Gastroesophageal sphincter (tissue), 4 donors: Measurements from ENCODE around the gene CTSZ. TPM values are rescaled to one million over a fixed set of nuclear protein-coding genes. Genes with fewer than 3 reads are reported as not detected.
"Not testable (repeated sequence)": the region's sequence is repeated elsewhere in the genome, so short reads cannot be mapped to it uniquely, and the experiment has no call there.

ENCODE experiments used
- ATAC-seq: fragments of 150-250 bp; one replicate; pipeline ENCODE4 v1.9.1; 2016; ENCODE audit warnings: mild to moderate bottlenecking, moderate library complexity
- H3K27ac ChIP-seq, 4 donors: fragments of 200-600 bp; sonication (generic) in 3 of 4; 1 replicate in 3 of 4; 2 replicates in 1 of 4; pipeline ENCODE4 v1.5.1; 2016 to 2019
- H3K27me3 ChIP-seq: fragments of 200-600 bp; sonication (generic); one replicate; pipeline ENCODE4 v1.5.1; 2019
- H3K36me3 ChIP-seq, 2 donors: fragments of 200-600 bp; sonication (generic); one replicate each; pipeline ENCODE4 v1.5.1; 2019; ENCODE audit warnings: control low read depth in 1 of 2
- H3K4me1 ChIP-seq, 3 donors: fragments of 200-600 bp; sonication (generic); 1 replicate in 2 of 3; 2 replicates in 1 of 3; pipeline ENCODE4 v1.5.1; 2016 to 2019; ENCODE audit warnings: control low read depth in 2 of 3
- H3K4me3 ChIP-seq, 2 donors: fragments of 200-600 bp; sonication (generic); one replicate each; pipeline ENCODE4 v1.5.1; 2019; ENCODE audit warnings: mild to moderate bottlenecking in 1 of 2, moderate library complexity in 1 of 2
- H3K9me3 ChIP-seq, 3 donors: fragments of 200-600 bp; sonication (generic); one replicate each; pipeline ENCODE4 v1.5.1; 2017 to 2019; ENCODE audit warnings: control low read depth in 2 of 3
- EP300 ChIP-seq: sonication (generic); formaldehyde crosslinking; IDR thresholded peaks from one replicate; pipeline ENCODE4 v1.6.1; 2017; ENCODE audit warnings: antibody characterized with exemption, mild to moderate bottlenecking
- POLR2A ChIP-seq, 2 donors: fragments of 450-650 bp; IDR thresholded peaks; one replicate each; pipeline ENCODE4 v1.6.1; 2017; ENCODE audit warnings: antibody characterized with exemption in 2 of 2, mild to moderate bottlenecking in 2 of 2, moderate library complexity in 1 of 2
- POLR2AphosphoS5 ChIP-seq: sonication (generic); formaldehyde crosslinking; IDR thresholded peaks from one replicate; pipeline ENCODE4 v1.6.1; 2017; ENCODE audit warnings: antibody characterized with exemption
- WGBS, 2 donors: methylation state at CpG; one replicate each; pipeline ENCODE4 v1.1.5; 2018; ENCODE audit warnings: low coverage in 1 of 2; 5-methylcytosine and 5-hydroxymethylcytosine counted together
- total RNA-seq, 4 donors: library from RNA; depleted of rRNA; stranded (reverse); fragments of >200 nt; gene quantifications; one replicate each; pipeline ENCODE4 v1.1.0, GENCODE V29; 2016
- TF ChIP-seq, protein P1 (sequence below), 4 experiments: fragments of 200-600 bp in 2 of 4; fragments of 450-650 bp in 2 of 4; sonication (generic) in 1 of 4; IDR thresholded peaks; one replicate each; pipeline ENCODE4 v1.5.1; 2017 to 2019; ENCODE audit warnings: antibody characterized with exemption in 4 of 4, mild to moderate bottlenecking in 2 of 4, moderate library complexity in 2 of 4

Gene CTSZ
- total RNA-seq, 4 donors from 2014 or later, result 167 to 222 (median 176) TPM

DNA sequence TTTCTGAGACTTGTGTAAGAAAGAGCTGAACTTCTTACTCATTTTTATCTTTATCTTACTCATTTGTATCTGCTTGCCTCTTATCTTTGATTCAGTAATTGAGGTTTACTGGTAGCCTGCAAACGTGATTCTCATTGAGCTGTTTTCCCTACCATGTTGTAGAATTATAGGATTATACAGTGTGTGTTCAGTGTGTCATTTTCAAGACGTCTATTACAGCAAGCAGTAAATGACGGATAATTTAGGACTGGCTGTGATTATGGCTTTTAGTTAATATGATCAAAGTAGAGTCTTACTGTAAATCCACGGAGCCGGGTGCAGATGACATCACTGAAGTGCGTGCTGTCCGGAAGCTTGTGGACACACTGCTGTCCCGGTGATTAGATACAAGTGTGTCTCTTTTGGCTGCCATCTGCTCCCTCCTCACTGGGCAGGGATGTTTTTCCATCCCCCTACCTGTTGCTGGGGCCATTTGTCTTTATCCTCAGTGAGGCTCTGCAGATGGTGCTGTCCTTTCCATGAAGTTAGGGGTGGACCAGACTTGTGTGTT, 20.0 kb downstream of the CTSZ start:
- H3K36me3 ChIP-seq, result peaks cover 0 to 61% of the 10 kb centered on the region in 2 donors
- TF ChIP-seq, protein P1, sequence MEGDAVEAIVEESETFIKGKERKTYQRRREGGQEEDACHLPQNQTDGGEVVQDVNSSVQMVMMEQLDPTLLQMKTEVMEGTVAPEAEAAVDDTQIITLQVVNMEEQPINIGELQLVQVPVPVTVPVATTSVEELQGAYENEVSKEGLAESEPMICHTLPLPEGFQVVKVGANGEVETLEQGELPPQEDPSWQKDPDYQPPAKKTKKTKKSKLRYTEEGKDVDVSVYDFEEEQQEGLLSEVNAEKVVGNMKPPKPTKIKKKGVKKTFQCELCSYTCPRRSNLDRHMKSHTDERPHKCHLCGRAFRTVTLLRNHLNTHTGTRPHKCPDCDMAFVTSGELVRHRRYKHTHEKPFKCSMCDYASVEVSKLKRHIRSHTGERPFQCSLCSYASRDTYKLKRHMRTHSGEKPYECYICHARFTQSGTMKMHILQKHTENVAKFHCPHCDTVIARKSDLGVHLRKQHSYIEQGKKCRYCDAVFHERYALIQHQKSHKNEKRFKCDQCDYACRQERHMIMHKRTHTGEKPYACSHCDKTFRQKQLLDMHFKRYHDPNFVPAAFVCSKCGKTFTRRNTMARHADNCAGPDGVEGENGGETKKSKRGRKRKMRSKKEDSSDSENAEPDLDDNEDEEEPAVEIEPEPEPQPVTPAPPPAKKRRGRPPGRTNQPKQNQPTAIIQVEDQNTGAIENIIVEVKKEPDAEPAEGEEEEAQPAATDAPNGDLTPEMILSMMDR (IDR thresholded peaks at IDR 0.05), result no peak
- no peak for TF ChIP-seq POLR2A (IDR thresholded peaks at IDR 0.05)
- no peak for TF ChIP-seq POLR2AphosphoS5
- TF ChIP-seq EP300, result no peak
- no peak overlapping the region for H3K27ac ChIP-seq
- no peaks in the 10 kb centered on the region for H3K9me3 ChIP-seq
- H3K27me3 ChIP-seq, result no peaks in the 10 kb centered on the region
- H3K4me3 ChIP-seq, result no peak overlapping the region
- peaks cover 0 to 42% (median 25%) of the 10 kb centered on the region in 3 donors for H3K4me1 ChIP-seq
- 82 to 84% methylated on average over 7 to 8 of the region's 8 CpGs for whole genome bisulfite sequencing, 2 donors
- ATAC-seq, result no peak

DNA sequence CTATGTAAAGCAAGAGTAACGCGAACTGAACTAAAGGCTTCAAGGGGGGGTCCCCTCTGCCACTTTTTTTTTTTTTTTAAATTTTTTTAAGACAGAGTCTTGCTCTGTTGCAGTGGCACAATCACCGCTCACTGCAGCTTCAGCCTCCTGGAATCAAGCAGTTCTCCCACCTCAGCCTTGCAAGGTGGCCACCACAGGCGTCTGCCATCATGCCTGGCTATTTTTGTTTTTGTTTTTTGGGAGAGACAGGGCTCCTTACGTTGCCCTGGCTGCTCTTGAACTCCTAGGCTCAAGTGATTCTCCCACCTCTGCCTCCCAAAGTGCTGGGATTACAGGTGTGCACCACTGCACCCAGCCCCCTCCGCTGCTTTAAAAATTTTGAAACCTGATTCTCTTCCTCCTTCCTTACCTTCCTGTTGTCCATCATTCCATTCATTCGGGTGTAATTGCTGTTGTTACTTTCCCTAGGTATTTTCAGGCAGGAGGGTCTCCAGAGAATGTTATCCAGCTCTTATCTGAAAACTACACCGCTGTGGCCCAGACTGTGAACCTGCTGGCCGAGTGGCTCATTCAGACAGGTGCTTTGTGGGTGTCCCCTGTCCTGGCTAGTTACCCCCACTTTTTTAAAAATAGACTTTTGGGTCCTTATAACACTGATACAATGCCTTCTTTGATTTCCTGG, 20.6 kb downstream of the CTSZ start:
- H3K27me3 ChIP-seq, result no peaks in the 10 kb centered on the region
- no peak overlapping the region for H3K4me3 ChIP-seq
- H3K36me3 ChIP-seq, result peaks cover 0 to 55% of the 10 kb centered on the region in 2 donors
- TF ChIP-seq, protein P1 (IDR thresholded peaks at IDR 0.05), result no peak
- TF ChIP-seq POLR2A (IDR thresholded peaks at IDR 0.05) (no peak), POLR2AphosphoS5 (no peak), EP300 (no peak)
- H3K9me3 ChIP-seq, result no peaks in the 10 kb centered on the region
- WGBS, 2 donors, result 77 to 78% methylated on average over 7 to 8 of the region's 9 CpGs
- no peak for ATAC-seq
- no peak overlapping the region for H3K27ac ChIP-seq
- H3K4me1 ChIP-seq, result peaks cover 0 to 41% (median 25%) of the 10 kb centered on the region in 3 donors

DNA sequence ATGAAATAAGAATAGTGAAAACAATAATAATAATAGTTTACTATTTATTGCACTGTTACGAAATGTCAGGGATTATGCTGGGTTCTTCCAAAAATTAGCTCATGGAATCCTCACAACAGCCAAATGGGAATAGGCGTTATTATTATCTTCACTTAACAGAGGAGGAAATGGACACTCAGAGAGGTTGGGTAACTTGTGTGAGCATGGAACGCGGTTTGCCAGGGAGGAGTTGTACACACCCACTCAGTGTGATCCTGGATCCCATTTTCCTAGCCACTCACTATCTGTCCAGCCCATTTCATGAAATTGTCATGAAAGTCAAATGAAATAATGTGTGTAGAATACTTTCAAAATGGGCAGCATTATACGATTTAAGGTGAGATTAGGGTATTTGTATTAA, 21.4 kb downstream of the CTSZ start:
- peak; percentile 10 for ATAC-seq
- Histone ChIP-seq H3K4me3 (no peak overlapping the region), H3K27ac (peak overlapping the region in 2 of 4 donors; percentile 4 to 17), H3K9me3 (no peaks in the 10 kb centered on the region), H3K4me1 (peaks cover 0 to 42% (median 25%) of the 10 kb centered on the region in 3 donors), H3K36me3 (peaks cover 0 to 47% of the 10 kb centered on the region in 2 donors), H3K27me3 (no peaks in the 10 kb centered on the region)
- TF ChIP-seq POLR2AphosphoS5 (no peak), EP300 (no peak)
- whole genome bisulfite sequencing, 2 donors, result 65 to 66% methylated on average over 5 of the region's 5 CpGs

DNA sequence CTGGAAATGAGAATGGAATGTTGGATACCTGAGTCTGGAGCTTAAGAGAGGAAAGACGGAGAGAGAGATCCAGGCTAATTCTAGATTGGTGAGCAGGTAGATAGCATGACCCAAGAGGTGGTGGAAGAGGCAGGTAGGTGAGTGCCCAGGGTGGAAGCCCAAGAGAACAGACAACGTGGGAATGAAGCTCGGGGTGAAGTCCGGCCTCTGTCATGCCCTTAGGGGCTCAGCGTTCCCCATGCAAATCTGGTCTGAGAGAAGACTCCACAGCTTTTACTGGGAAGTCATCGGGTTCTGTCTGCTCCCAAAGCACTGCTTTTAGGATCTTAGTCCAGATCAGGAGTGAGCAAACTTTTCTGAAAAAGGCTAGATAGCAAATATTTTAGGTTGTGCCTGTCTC, 22.4 kb downstream of the CTSZ start:
- no peak for ATAC-seq
- 70 to 72% methylated on average over 6 of the region's 6 CpGs for WGBS, 2 donors

DNA sequence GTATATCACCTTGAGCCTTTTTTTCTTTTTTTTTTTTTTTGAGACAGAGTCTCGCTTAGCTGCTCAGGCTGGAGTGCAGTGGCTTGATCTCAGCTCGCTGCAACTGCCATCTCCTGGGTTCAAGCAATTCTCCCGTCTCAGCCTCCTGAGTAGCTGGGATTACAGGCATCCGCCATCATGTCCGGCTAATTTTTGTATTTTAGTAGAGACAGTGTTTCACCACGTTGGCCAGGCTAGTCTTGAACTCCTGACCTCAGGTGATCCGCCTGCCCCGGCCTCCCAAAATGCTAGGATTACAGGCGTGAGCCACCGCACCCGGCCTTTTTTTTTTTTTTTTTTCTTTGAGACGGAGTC, 24.0 kb downstream of the CTSZ start:
- not testable (repeated sequence) for H3K4me3 ChIP-seq, H3K27ac ChIP-seq, ATAC-seq, H3K27me3 ChIP-seq, H3K9me3 ChIP-seq
- 89% methylated on average over 11 of the region's 12 CpGs; no CpG with 5 or more reads in 1 of the 2 donors for WGBS, 2 donors
- Histone ChIP-seq H3K4me1 (peaks cover 0 to 46% (median 25%) of the 10 kb centered on the region in 3 donors), H3K36me3 (peaks cover 0 to 21% of the 10 kb centered on the region in 2 donors)

More for the DNA sequence above, 22.4 kb downstream of the CTSZ start:
- Histone ChIP-seq H3K4me3 (no peak overlapping the region), H3K9me3 (no peaks in the 10 kb centered on the region), H3K27me3 (no peaks in the 10 kb centered on the region), H3K27ac (peak overlapping the region in 1 of 4 donors; percentile 27), H3K4me1 (peaks cover 0 to 46% (median 25%) of the 10 kb centered on the region in 3 donors), H3K36me3 (peaks cover 0 to 37% of the 10 kb centered on the region in 2 donors)
- TF ChIP-seq POLR2A (IDR thresholded peaks at IDR 0.05), result no peak
- TF ChIP-seq, protein P1 (IDR thresholded peaks at IDR 0.05), result no peak
